D341Med (cell line): ENCODE results near the gene NDUFA12.

Experiments
- DNase-seq: peaks from one replicate; pipeline ENCODE4 v3.0.0; 2012; ENCODE audit warnings: low spot score

The NDUFA12 gene

GRCh38 chr12:94980577-94980976, 22.9 kb downstream of the NDUFA12 start:
- no peak for DNase-seq

GRCh38 chr12:94979941-94980340, 23.6 kb downstream of the NDUFA12 start:
- no peak for DNase-seq

- no peak for DNase-seq
These were observed 25.6 kb downstream of the NDUFA12 start for GRCh38 chr12:94977766-94978468.

- DNase-seq = peak; percentile 68
These were observed 30.3 kb downstream of the NDUFA12 start for GRCh38 chr12:94973221-94973620.

GRCh38 chr12:94972795-94973194, 30.7 kb downstream of the NDUFA12 start:
- no peak for DNase-seq

GRCh38 chr12:94971923-94972322, 31.6 kb downstream of the NDUFA12 start:
- DNase-seq = no peak

- no peak for DNase-seq
These were observed 32.9 kb downstream of the NDUFA12 start for GRCh38 chr12:94970560-94970959.

- DNase-seq = no peak
These were observed 34.1 kb downstream of the NDUFA12 start for GRCh38 chr12:94969424-94969823.

GRCh38 chr12:94965982-94966630, 37.4 kb downstream of the NDUFA12 start:
- no peak for DNase-seq

GRCh38 chr12:94963649-94964048, 39.8 kb downstream of the NDUFA12 start:
- DNase-seq = no peak

- DNase-seq = no peak
These were observed 40.8 kb downstream of the NDUFA12 start for GRCh38 chr12:94962670-94963069.

- DNase-seq = no peak
These were observed 41.6 kb downstream of the NDUFA12 start for GRCh38 chr12:94961911-94962310.

GRCh38 chr12:94961256-94961824, 42.2 kb downstream of the NDUFA12 start:
- DNase-seq = no peak

- no peak for DNase-seq
These were observed 46.5 kb downstream of the NDUFA12 start for GRCh38 chr12:94957006-94957405.

GRCh38 chr12:94954948-94955592, 48.4 kb downstream of the NDUFA12 start:
- no peak for DNase-seq

GRCh38 chr12:94954029-94954685, 49.3 kb downstream of the NDUFA12 start:
- peak; percentile 53 for DNase-seq

- DNase-seq = no peak
These were observed 51.2 kb downstream of the NDUFA12 start for GRCh38 chr12:94952325-94952724.

GRCh38 chr12:94951071-94951934, 52.2 kb downstream of the NDUFA12 start:
- no peak for DNase-seq

GRCh38 chr12:94948232-94948810, 55.2 kb downstream of the NDUFA12 start:
- no peak for DNase-seq

- DNase-seq = no peak
These were observed 60.8 kb downstream of the NDUFA12 start for GRCh38 chr12:94942663-94943062.

- DNase-seq = no peak
These were observed 62.0 kb downstream of the NDUFA12 start for GRCh38 chr12:94941440-94941862.
